Anterior cingulate cortex (tissue), 58 donors: ENCODE measurements around the gene PRKX.
"Not testable (repeated sequence)": the region's sequence is repeated elsewhere in the genome, so short reads cannot be mapped to it uniquely, and the experiment has no call there.

Source experiments
- DNase-seq, 58 donors: peaks; one replicate each; lab custom pipeline; 2025; lab: John Stamatoyannopoulos, UW

PRKX gene

DNA sequence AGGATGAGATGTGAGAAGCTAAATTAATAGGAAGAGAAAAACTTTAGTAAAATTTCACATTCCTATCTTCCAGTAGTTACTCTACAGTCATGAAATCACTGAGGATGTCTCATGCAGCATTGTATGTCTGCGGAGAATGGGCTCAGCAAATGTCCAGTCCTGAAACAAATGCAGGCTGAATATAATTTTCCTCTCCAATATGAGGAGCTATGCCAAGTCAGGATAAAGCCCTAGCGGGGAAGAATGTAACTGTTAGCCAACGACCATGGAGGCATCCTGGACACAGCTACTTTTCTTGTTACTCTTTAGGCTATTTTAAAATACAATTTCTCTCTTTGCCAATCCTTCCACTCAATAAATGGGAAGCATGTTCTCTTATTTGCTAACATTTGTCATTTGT is 127.7 kb downstream of the PRKX start:
- no peak for DNase-seq

DNA sequence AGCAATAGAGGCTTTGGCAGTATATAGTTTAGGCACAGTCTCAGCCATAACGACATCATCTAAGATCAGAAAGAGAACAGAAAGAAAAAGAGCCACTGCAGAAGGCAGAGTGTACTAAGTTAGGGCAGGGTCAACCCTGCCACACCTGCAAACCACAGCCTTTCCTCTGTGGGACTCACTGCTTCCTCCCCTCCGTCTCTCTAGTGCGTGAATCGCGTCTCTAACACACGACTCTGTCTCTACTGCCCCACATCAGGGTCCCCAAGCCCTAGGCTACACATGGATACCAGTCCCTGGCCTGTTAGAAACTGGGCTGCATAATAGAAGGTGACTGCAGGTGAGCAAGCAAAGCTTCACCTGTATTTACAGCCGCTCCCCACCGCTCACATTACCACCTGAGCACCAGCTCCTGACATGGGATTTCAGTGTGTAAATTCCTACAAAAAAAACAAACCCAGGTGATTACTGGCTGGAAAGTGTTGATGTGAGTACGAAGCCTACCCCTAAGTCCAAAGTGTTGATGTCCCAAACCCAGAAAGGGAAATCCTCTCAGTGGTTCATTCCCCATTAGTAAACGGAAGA is 128.9 kb downstream of the PRKX start:
- no peak for DNase-seq

DNA sequence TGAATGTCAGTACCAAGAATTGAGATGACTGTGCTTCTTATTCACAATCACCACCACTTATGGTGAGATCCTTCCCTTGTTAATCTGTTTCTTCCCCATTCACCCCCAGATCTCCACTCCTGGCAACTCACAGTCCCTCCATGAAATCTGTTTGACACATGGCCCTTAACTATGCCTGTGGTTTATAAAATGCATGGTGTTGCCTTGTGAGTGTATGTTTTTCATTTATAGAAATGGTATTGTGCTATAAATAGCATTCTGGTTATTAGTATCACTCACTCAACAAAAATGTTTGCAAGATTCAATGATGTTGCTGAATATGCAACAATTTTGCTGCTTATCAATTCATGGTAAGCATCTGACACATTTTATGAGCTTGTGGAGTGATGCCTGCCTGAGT is 131.0 kb downstream of the PRKX start:
- DNase-seq: no peak

DNA sequence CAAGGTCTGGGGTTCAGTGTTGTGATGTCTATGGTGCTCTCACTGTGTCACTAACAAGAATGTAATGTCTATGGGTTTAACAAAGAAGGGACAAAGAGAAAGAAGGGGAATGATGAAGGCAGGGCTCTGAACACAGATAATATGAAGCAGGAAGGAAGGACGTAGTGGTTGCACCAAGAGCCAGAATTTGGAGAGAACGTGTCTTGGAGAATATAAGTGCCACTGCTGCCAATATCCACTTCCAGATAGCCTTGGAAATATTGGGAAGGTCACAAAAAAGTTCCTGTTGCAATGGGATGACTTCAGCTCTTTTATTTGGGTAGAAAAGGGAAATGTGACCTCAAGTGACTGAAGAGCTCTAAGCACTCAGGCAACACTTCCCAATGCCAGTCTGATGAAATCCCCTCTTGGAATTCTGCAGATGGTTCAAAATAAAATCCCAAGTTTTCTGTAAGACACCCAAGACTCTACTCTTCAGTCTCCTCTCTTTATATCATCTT is 131.8 kb downstream of the PRKX start:
- no peak for DNase-seq

DNA sequence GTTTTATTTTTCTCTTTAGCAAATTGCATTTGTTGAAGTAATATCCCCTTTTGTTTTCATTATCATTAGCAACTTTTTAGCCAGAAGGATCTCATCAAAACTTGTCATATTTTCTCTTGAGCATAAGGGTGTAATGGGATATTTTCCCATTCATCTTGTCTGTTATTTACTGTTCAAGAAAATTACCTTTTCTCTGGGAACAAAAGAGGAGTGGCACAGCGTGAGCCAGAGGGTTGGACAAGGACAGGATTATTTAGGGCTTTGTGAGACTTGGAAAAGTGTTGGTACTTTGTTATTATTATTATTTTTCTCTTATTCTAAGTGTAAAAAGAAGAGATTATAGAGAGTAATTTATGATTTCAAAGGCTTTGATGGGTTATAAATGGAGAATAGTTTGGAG is 135.9 kb downstream of the PRKX start:
- no peak for DNase-seq

DNA sequence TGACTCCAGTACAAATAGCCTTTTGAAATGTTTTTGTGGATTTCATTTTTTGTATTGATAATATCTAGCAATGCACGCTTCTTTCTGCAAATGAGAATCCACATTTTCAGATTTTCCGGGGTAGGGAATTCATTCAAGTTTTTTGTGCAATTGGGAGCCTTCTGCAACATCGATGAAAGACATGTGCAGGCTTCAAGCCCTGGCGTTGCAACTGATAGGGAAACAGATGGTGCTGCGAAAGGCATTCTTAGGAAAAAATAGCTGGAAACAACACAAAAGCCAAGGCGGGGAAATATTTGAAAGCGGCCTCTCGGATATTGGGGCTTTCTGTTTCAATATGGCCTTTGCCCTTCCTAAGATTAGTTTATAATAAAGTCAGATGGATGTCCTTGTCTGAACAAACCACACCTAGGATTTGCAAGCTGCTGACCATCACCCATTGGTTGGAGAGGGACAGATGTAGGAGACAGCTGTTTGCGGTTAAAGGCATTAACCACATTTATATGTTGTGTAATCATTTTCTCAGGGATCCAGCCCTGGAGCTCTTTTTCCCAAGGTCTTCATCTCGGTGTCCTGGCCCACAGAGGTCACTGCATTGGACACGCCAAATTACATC is 136.5 kb downstream of the PRKX start:
- no peak for DNase-seq

DNA sequence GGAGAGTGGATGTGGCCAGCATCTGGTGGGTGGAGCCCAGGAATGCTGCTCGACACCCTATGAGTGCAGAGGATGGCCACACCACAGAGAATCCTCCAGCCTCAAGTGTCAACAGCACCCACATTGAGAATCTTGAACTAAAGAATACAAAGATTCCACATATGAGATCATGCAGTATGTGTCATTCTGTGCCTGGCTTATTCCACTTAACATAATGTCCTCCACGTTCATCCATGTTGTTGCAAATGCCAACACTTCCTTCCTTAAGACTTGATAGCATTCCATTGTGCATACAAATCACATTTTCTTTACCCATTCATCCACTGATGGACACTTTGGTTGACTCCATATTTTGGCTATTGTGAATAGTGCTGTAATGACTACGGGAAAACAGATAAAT is 145.8 kb downstream of the PRKX start:
- DNase-seq: no peak

DNA sequence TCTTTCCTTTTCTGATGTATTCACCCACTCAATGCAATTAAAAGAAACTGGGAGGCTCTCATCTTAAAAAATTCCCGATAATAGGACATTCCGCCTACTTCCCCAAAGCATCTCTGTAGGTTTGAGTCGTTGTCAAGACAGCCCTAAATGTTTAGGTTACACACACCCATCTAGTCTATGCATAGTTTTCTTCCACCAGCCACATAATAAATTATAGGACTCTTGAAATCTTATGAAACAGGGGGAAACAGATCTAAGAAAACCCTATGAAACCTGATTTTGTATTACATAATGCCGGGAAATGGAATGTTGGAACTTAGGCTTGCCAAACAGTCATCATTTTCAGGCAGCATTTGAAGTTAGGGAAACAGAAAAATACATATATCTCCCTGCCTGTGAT is 150.0 kb downstream of the PRKX start:
- no peak for DNase-seq

DNA sequence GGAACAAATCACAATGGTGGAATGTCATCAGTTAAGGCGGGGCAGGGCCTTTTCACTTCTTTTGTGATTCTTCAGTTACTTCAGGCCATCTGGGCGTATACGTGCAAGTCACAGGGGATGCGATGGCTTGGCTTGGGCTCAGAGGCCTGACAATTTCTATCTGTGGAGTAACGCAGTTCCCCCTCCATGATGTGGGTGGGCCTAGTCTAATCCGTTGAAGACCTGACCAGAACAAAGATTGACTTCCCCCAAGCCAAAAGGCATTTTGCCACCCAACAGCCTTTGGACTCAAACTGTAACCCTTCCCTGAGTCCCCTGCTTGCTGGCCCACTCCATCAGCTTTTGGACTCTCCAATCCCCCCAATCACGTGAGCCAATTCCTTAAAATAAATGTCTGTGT is 153.4 kb downstream of the PRKX start:
- DNase-seq: not testable (repeated sequence)
